Caco-2 (cell line): Measurements from ENCODE around the gene PTPN7. TPM values are rescaled to one million over a fixed set of nuclear protein-coding genes. Genes with fewer than 3 reads are reported as not detected.

Experiments used
- BruUV-seq: library from RNA; stranded (reverse); fragments of 400-500 nt; replicated peaks from 2 replicates; lab custom pipeline; 2021; lab: Mats Ljungman, UMichigan
- CTCF ChIA-PET: fragments of 300-600 bp; sonication (Branson Sonifier 250); formaldehyde crosslinking; loops from one replicate; lab custom pipeline; 2022; ENCODE audit warnings: antibody characterized with exemption; lab: Charles Lee
- POLR2A ChIA-PET: fragments of 300-600 bp; sonication (Branson Sonifier 250); formaldehyde crosslinking; loops from one replicate; lab custom pipeline; 2022; ENCODE audit warnings: antibody characterized with exemption; lab: Charles Lee
- DNase-seq, 2 experiments: peaks; one replicate each; pipeline versions ENCODE4 v3.0.0 to v3.0.0-alpha.2; 2020 to 2022
- H3K27me3 ChIP-seq: replicated peaks from 2 replicates; pipeline ENCODE4 v1.6.0; 2011; ENCODE audit warnings: low read length; ENCODE audit not compliant: control insufficient read depth, insufficient read depth
- H3K36me3 ChIP-seq: 2 replicates; pipeline ENCODE4 v1.5.1; 2011; ENCODE audit warnings: low read length; ENCODE audit not compliant: control insufficient read depth, insufficient read depth
- H3K4me1 ChIP-seq: fragments of 250-450 bp; sonication (Bioruptor Pico); 2 replicates; pipeline ENCODE4 v1.5.1; 2020; ENCODE audit warnings: mild to moderate bottlenecking
- H3K4me3 ChIP-seq: 2 replicates; pipeline ENCODE4 v1.5.1; 2011; ENCODE audit warnings: low read depth, mild to moderate bottlenecking, control low read depth, low read length
- H3K9me3 ChIP-seq: fragments of 250-450 bp; sonication (Bioruptor Pico); 2 replicates; pipeline ENCODE4 v1.5.1; 2020; ENCODE audit warnings: mild to moderate bottlenecking, moderate library complexity
- H3K27ac Mint-ChIP-seq: one replicate; pipeline ENCODE4 v1.8.0; 2022; ENCODE audit warnings: mixed read lengths; ENCODE audit not compliant: unreplicated experiment
- H3K27me3 Mint-ChIP-seq: one replicate; pipeline ENCODE4 v1.8.0; 2022; ENCODE audit warnings: mixed read lengths; ENCODE audit not compliant: insufficient read depth, unreplicated experiment
- H3K36me3 Mint-ChIP-seq: one replicate; pipeline ENCODE4 v1.8.0; 2022; ENCODE audit warnings: mild to moderate bottlenecking, mixed read lengths; ENCODE audit not compliant: insufficient read depth, unreplicated experiment
- H3K4me1 Mint-ChIP-seq: one replicate; pipeline ENCODE4 v1.8.0; 2022; ENCODE audit warnings: low read depth, mixed read lengths; ENCODE audit not compliant: unreplicated experiment
- H3K4me3 Mint-ChIP-seq: one replicate; pipeline ENCODE4 v1.8.0; 2022; ENCODE audit warnings: mild to moderate bottlenecking, moderate library complexity, mixed read lengths; ENCODE audit not compliant: unreplicated experiment
- H3K9me3 Mint-ChIP-seq: one replicate; pipeline ENCODE4 v1.8.0; 2022; ENCODE audit warnings: mixed read lengths; ENCODE audit not compliant: unreplicated experiment
- intact Hi-C: fragments of 100-400 bp; cut with micrococcal nuclease; formaldehyde crosslinking; loops from one replicate; pipeline ENCODE4 v1.10.0; 2022; ENCODE audit not compliant: unreplicated experiment
- total RNA-seq: library from RNA; stranded (reverse); gene quantifications from 2 replicates; pipeline ENCODE4 v1.2.3, GENCODE V29; 2022
- TF ChIP-seq, protein P1 (sequence below), 2 experiments: fragments of 200-600 bp in 1 of 2; IDR thresholded peaks; 1 replicate in 1 of 2; 2 replicates in 1 of 2; pipeline versions ENCODE4 v1.5.1 to v1.8.0; 2011 to 2022; ENCODE audit warnings: antibody characterized with exemption in 1 of 2, control low read depth in 1 of 2, inconsistent platforms in 1 of 2, low read depth in 1 of 2, low read length in 1 of 2, mild to moderate bottlenecking in 1 of 2, moderate library complexity in 1 of 2; ENCODE audit not compliant: insufficient read depth in 1 of 2, severe bottlenecking in 1 of 2, unreplicated experiment in 1 of 2

The PTPN7 gene
- total RNA-seq, 1 experiment from 2014 or later, result not detected

DNA sequence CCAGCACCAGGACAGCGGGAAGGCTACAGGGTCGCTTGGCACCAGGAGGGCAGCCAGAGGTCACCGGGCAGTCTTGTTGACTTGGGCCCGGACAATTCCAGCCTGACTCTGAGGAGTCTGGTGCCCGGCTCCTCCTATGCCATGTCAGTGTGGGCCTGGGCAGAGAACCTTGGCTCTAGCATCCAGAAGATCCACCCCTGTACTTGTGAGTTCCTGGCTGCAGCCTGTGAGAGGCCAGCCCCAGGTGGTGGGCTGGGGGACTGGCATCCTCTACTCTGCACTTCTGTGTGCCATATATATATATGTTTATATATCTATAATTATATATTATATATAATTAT is 11.6 kb upstream of the PTPN7 start:
- ChIA-PET CTCF (no interaction called here), POLR2A (no interaction called here)
- Mint-ChIP-seq H3K9me3 (no peaks in the 10 kb centered on the region), H3K4me1 (no peaks in the 10 kb centered on the region), H3K27me3 (no peaks in the 10 kb centered on the region), H3K4me3 (no peak overlapping the region), H3K27ac (no peak overlapping the region), H3K36me3 (no peaks in the 10 kb centered on the region)
- H3K4me3 ChIP-seq, result no peak overlapping the region
- H3K27me3 ChIP-seq, result no peaks in the 10 kb centered on the region
- H3K4me1 ChIP-seq, result no peaks in the 10 kb centered on the region
- BruUV-seq, result no TSS peak
- no peaks in the 10 kb centered on the region for H3K9me3 ChIP-seq
- DNase-seq, result no peak
- intact Hi-C loops, result no loop called here
- H3K36me3 ChIP-seq, result no peaks in the 10 kb centered on the region
- TF ChIP-seq, protein P1, sequence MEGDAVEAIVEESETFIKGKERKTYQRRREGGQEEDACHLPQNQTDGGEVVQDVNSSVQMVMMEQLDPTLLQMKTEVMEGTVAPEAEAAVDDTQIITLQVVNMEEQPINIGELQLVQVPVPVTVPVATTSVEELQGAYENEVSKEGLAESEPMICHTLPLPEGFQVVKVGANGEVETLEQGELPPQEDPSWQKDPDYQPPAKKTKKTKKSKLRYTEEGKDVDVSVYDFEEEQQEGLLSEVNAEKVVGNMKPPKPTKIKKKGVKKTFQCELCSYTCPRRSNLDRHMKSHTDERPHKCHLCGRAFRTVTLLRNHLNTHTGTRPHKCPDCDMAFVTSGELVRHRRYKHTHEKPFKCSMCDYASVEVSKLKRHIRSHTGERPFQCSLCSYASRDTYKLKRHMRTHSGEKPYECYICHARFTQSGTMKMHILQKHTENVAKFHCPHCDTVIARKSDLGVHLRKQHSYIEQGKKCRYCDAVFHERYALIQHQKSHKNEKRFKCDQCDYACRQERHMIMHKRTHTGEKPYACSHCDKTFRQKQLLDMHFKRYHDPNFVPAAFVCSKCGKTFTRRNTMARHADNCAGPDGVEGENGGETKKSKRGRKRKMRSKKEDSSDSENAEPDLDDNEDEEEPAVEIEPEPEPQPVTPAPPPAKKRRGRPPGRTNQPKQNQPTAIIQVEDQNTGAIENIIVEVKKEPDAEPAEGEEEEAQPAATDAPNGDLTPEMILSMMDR (IDR thresholded peaks at IDR 0.05; ENCODE audit: insufficient read depth in 1 of 2, low read depth in 1 of 2, low read length in 1 of 2, severe bottlenecking in 1 of 2, unreplicated experiment in 1 of 2), result no peak

DNA sequence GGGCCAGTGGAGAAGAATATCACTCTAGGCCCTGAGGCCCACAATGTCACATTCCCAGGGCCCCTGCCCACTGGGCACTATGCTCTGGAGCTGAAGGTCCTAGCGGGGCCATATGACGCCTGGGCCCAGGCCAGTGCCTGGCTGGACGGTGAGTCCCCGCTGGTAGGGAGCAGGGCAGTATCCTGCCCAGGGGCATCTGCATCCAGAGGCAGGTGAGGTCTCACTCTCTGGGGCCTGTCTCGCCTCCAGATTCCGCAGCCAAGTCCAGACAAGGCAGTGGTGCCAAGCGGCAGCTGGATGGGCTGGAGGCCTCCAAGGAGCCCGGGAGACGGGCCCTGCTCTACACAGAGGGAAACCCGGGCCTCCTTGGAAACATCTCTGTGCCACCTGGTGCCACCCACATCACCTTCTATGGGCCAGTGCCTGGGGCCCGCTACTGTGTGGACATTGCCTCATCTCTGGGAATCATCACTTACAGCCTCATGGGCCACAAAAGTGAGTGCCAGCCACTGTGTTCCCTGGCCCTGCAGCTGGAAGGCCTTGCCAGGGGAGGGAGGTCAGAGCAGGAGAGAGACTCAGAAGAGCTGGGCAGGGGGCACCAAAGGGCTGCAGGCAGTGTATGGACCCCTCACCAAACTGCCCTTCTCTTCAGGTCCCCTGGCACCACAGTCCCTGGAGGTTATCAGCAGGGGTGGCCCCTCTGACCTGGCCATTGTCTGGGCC is 11.1 kb upstream of the PTPN7 start:
- Histone ChIP-seq H3K4me3 (no peak overlapping the region), H3K9me3 (no peaks in the 10 kb centered on the region), H3K27me3 (no peaks in the 10 kb centered on the region), H3K36me3 (no peaks in the 10 kb centered on the region), H3K4me1 (no peaks in the 10 kb centered on the region)
- TF ChIP-seq, protein P1 (IDR thresholded peaks at IDR 0.05; ENCODE audit: insufficient read depth in 1 of 2, low read depth in 1 of 2, low read length in 1 of 2, severe bottlenecking in 1 of 2, unreplicated experiment in 1 of 2), result no peak
- no TSS peak for BruUV-seq
- ChIA-PET POLR2A (no interaction called here), CTCF (no interaction called here)
- no peak overlapping the region for H3K27ac Mint-ChIP-seq
- no peak overlapping the region for H3K4me3 Mint-ChIP-seq
- no peak for DNase-seq
- no peaks in the 10 kb centered on the region for H3K27me3 Mint-ChIP-seq
- H3K9me3 Mint-ChIP-seq, result no peaks in the 10 kb centered on the region
- no peaks in the 10 kb centered on the region for H3K4me1 Mint-ChIP-seq
- H3K36me3 Mint-ChIP-seq, result no peaks in the 10 kb centered on the region
- intact Hi-C loops, result no loop called here

DNA sequence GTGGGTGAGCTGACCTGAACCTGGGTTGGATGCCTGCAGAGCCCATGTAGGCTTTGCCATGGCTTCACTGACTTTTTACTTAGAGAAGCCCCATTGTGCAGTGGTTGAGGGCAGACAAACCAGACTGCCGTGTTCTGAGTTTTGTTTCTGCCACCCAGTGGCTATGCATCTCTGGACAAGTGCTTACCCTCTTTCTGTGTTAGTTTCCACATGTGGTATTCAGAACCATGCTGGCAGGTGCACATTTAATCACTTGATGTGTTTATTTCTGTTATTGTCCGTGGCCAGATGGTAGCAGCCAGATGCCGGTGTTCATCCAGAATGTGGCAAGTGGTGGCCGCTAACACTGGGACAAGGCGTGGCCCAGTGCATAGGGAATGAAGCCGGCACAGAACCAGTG is 10.3 kb upstream of the PTPN7 start:
- H3K27me3 Mint-ChIP-seq, result no peaks in the 10 kb centered on the region
- CTCF ChIA-PET, result interaction anchor here (0.6 kb wide), 1 partner anchor 288 kb away, joined by 3 read pairs; no protein-coding TSS in a partner anchor
- POLR2A ChIA-PET, result no interaction called here
- intact Hi-C loops, result no loop called here
- TF ChIP-seq, protein P1 (IDR thresholded peaks at IDR 0.05; ENCODE audit: insufficient read depth in 1 of 2, low read depth in 1 of 2, low read length in 1 of 2, severe bottlenecking in 1 of 2, unreplicated experiment in 1 of 2), result no peak
- Histone ChIP-seq H3K4me3 (no peak overlapping the region), H3K27me3 (no peaks in the 10 kb centered on the region), H3K36me3 (no peaks in the 10 kb centered on the region), H3K9me3 (no peaks in the 10 kb centered on the region), H3K4me1 (no peaks in the 10 kb centered on the region)
- no peak for DNase-seq
- no peaks in the 10 kb centered on the region for H3K36me3 Mint-ChIP-seq
- no peaks in the 10 kb centered on the region for H3K9me3 Mint-ChIP-seq
- H3K27ac Mint-ChIP-seq, result no peak overlapping the region
- no peak overlapping the region for H3K4me3 Mint-ChIP-seq
- BruUV-seq, result no TSS peak
- H3K4me1 Mint-ChIP-seq, result no peaks in the 10 kb centered on the region
